Kasumi-1 (cell line): ENCODE results near the gene MGAT4A.

Experiments used
- DNase-seq, 2 experiments: peaks; one replicate each; lab custom pipeline; 2025; lab: John Stamatoyannopoulos, UW

The MGAT4A gene

DNA sequence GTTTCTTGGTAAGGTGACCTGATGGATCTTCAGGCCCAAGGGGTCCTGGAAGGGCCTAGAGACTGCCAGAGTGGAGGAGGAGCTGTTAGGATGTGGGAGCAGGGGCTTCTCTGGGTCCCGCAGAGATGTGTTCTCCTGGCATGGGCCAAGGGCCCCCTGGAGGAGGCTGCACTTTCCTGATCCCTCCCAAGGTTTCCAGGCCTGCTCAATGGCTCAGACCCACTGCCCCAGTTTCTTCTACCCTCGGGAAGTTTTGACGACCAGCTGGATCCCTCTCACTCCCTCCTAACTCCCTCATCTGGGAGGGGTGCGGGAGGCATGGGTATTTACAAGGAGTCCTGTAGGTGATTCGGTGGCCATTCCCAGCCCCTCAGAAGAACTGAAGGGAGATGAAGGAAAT, 158.7 kb downstream of the MGAT4A start:
- no peak for DNase-seq

DNA sequence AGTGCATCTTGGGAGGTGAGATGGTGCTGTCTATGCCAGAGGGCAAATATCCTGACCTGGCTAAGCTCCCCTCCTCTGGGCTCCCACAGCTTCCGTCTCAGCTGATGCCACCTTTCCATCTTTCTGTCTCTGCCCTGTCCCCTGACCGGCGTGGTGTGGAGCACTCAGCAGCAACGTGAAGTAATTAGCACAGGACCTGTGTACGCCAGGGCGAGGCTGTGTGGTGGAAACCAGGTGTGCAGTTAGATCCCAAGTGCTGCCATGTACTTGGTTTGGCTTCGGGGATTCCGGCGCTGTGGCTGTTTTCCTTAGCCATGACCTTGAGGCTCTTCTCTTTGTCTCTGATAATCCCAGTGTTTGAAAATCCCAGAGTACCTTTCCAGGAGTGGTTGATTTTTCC, 159.1 kb downstream of the MGAT4A start:
- DNase-seq: no peak

DNA sequence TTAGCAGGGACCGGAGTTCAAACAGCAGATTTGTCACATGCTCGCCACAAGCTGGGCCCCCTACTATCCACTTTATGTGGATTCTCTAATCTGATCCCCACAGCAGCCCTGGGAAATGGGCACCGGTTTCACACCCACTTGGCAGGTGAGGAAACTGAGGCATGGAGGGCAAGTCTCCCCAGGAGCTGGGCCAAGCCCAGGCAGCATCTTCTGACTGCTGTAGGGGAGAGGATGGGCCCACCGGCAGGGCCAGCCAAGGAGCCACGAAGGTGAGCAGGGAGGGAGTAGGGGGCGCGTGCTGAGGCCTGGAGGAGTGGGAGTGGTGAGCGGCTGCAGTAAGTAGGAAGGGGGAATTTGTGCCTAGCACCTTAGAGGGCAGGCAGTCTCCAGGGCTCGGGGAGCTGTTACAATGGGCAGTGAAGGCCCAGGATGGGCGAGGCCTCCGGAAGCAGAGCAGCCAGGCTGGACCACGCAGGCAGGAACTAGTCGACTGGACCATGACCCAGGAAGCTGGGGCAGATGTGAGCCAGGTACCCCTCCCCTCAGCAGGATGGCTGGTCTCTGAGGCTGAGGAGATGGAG, 159.7 kb downstream of the MGAT4A start:
- DNase-seq: no peak

DNA sequence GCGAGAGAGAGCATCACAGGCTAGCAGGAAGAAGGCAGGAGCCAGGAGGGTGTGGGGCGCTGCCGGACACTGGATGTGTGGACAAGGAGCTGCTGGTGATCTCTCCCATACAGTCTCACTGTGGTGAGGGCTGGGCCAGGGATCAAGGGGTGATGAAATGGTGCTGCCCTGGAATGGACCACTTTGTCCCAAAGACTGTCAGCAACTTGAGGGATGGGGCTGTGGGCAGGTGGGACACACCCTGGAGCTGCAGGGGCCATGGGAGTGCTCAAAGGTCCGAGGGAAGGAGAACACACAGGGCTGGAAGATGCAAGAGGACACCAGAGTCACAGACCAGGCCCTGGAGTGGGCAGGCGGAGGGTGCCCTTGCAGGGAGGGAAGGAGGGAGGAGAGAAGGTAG, 160.6 kb downstream of the MGAT4A start:
- no peak for DNase-seq

DNA sequence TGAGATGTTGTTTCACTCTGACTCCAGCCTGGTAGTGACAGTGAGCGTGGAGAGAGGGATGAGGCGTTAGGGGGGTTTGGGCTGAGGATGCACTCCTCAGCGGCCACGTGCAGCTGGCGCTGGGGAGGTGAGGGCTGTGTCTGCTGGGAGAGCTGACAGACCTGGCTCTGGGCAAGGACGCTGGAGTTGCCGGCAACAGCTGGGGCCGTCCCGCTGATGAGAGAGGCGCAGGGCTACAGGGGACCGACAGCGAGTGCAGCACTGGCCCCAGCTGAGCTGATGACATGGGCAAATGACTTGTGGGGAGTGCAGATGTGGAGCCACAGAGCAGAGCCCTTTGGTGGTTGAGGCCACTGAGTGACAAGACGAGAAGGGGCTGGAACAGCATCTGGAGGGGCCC, 161.0 kb downstream of the MGAT4A start:
- no peak for DNase-seq

DNA sequence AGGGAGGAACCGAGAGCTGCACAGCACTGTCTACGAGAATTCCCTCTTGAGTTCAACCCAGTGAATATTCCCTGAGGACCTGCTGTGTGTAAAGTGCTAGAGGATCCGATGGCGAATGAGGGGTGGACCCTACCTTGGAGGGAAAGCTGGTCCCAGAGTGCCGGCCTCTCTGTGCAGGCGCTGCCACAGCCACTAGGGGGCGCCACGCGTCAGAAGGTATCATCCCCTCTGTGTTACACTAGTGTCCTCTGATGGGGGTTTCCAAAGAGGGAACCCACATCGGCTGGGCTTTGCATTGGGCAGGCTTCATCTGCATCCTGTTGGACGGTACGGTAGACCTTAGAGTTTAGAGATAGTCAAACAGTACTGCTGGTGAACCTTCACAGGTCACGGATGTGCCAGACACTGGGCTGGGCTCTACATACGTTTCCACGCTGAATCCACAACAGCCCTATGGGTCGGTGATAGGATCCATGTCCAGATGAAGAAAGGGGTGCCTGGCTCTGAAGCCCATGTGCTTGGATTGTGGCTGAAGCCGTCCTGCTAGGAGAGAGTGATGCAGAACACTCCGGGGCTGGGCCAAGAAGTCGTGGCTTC, 161.6 kb downstream of the MGAT4A start:
- peak in 1 of 2 experiments; percentile 14 for DNase-seq
